Activated naive CD8-positive, alpha-beta T cell treated with anti-CD3 and anti-CD28 coated beads, Interleukin-2, amount 10 ng/mL, durations not matched to agents 7 days and 5 days (primary cell): Measurements from ENCODE around the gene KRTAP10-1. TPM values are rescaled to one million over a fixed set of nuclear protein-coding genes. Genes with fewer than 3 reads are reported as not detected.

Source experiments
- ATAC-seq: fragments of 150-1000 bp; cut with Tn5 transposase; one replicate; pipeline ENCODE4 v1.10.0; 2021; ENCODE audit warnings: low read depth, moderate library complexity
- POLR2A ChIA-PET: fragments of 350-600 bp; sonication (Branson Sonifier 250); formaldehyde crosslinking; loops from one replicate; lab custom pipeline; 2021; ENCODE audit warnings: antibody characterized with exemption; lab: Charles Lee
- DNase-seq: peaks from one replicate; pipeline ENCODE4 v3.0.0; 2021
- H3K27ac Mint-ChIP-seq: one replicate; pipeline ENCODE4 v1.8.0; 2022; ENCODE audit warnings: mild to moderate bottlenecking, mixed read lengths
- H3K27me3 Mint-ChIP-seq: one replicate; pipeline ENCODE4 v1.8.0; 2022; ENCODE audit warnings: mild to moderate bottlenecking, moderate library complexity, mixed read lengths
- H3K36me3 Mint-ChIP-seq: one replicate; pipeline ENCODE4 v1.8.0; 2021; ENCODE audit warnings: mild to moderate bottlenecking, mixed read lengths
- H3K4me1 Mint-ChIP-seq: one replicate; pipeline ENCODE4 v1.8.0; 2021; ENCODE audit warnings: mixed read lengths
- H3K4me3 Mint-ChIP-seq: one replicate; pipeline ENCODE4 v1.8.0; 2022; ENCODE audit warnings: mild to moderate bottlenecking, moderate library complexity, mixed read lengths
- H3K9me3 Mint-ChIP-seq: one replicate; pipeline ENCODE4 v1.8.0; 2021; ENCODE audit warnings: mixed read lengths
- total RNA-seq, 2 experiments: library from RNA; stranded (reverse); gene quantifications; one replicate each; pipeline ENCODE4 v1.2.3, GENCODE V29; 2021

KRTAP10-1 gene
- total RNA-seq, 2 experiments from 2014 or later, result not detected

DNA sequence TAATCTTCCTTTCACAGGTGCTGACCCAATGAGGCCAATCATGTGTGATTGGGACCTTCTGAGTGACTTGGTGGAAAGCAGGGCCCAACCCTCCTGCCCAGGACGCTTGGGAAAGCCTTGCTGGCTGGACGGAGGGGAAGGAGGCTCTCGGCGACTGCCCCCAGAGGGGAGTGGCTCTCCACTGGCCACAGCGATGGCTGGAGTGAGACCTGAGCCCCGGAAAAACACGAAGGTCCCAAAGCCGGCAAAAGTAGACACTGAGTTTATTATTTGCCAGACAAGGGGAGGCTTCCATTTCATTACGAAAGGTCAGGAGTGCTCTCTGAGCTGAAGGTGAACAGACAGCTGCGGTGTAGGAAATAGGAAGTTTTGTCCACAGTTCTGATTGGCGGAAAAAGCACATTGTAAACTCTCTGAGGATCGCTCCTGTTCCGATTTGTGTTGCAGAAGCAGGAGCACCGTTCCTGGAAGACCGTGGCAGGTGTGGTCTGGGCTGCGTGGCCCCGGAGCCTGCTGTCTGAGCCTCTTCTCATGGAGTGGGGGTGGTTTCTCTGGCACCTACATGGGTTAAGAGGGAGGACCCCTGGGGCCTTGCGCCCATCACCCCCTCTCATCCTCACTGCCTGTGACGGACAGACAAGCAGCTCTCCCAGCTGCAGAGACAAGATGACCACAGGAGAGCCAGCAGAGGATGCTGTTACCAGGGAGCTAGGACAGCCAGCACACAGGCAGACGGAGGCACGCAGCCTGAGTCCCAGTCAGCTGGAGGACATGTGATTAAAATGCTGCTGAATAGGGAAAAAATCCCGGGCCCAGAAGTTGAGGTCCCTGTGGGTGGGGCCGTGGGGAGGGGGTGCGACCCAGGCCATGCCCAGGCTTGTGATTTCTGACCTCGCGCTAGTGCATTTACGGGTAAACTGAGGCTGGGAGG lies 41.5 kb downstream of the KRTAP10-1 start:
- H3K27me3 Mint-ChIP-seq, result peaks cover 13% of the 10 kb centered on the region
- no peak overlapping the region for H3K4me3 Mint-ChIP-seq
- DNase-seq (no peak), ATAC-seq (no peak)
- H3K36me3 Mint-ChIP-seq, result no peaks in the 10 kb centered on the region
- POLR2A ChIA-PET, result no interaction called here
- H3K27ac Mint-ChIP-seq, result no peak overlapping the region
- peaks cover 6% of the 10 kb centered on the region for H3K4me1 Mint-ChIP-seq
- peaks cover 1% of the 10 kb centered on the region for H3K9me3 Mint-ChIP-seq

GRCh38 chr21:44497703-44498126 lies 42.3 kb downstream of the KRTAP10-1 start:
- no peak for ATAC-seq
- H3K27ac Mint-ChIP-seq, result no peak overlapping the region
- peaks cover 13% of the 10 kb centered on the region for H3K27me3 Mint-ChIP-seq
- H3K36me3 Mint-ChIP-seq, result peaks cover under 1% of the 10 kb centered on the region
- DNase-seq, result no peak
- POLR2A ChIA-PET, result no interaction called here
- peaks cover 6% of the 10 kb centered on the region for H3K4me1 Mint-ChIP-seq
- H3K4me3 Mint-ChIP-seq, result no peak overlapping the region
- H3K9me3 Mint-ChIP-seq, result peaks cover 6% of the 10 kb centered on the region

GRCh38 chr21:44496564-44497550 lies 43.1 kb downstream of the KRTAP10-1 start:
- POLR2A ChIA-PET, result no interaction called here
- no peak for DNase-seq
- Mint-ChIP-seq H3K36me3 (peaks cover 5% of the 10 kb centered on the region), H3K27me3 (peaks cover 13% of the 10 kb centered on the region), H3K4me3 (no peak overlapping the region), H3K9me3 (peaks cover 14% of the 10 kb centered on the region), H3K27ac (no peak overlapping the region), H3K4me1 (peaks cover 8% of the 10 kb centered on the region)
- ATAC-seq, result no peak

DNA sequence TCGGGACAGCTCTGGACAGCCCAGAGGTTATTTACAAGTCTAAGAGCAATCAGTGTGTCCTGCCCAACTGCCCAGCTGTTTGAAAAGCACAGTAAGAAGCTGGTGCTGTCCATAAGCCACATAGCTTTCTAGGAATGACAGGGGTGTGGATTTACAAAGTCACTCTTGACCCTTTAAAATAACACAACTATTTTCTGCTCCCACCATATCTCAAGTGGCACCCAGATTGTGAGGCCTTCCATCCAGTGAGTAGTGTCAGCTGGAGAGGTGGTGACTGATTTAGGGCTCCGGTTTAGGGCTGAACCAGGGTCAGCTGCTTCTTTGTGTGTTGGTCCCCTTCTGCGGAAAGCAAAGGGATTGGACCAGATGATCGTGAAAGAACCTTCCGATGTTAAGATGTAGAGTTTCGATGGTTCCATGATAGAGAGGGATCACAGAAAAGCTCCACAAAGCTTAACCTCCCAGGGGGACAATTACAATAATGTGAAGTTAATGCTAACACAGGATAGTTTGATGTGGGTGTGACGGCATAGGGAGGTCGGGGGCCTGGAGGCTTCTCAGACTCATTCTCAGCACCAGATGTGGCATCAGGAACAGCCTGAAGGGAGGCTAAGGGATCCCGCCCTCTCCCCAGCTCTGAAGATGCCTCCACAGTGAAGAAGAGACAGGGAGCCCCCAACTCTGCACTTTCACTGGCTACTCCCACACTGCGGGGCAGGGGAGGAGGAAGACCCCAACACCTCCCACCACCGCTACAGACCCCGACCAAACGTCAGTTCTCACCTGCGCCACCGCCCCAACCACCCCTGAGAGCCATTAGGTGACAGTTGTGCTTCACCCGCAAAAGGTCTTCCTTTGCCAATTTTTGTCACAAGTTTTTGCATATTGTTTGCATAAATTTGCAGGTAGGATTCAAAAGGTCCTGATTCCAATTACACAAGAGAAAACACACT lies 44.1 kb downstream of the KRTAP10-1 start:
- H3K36me3 Mint-ChIP-seq, result peaks cover 9% of the 10 kb centered on the region
- POLR2A ChIA-PET, result no interaction called here
- H3K9me3 Mint-ChIP-seq, result peaks cover 16% of the 10 kb centered on the region
- no peak for ATAC-seq
- H3K27me3 Mint-ChIP-seq, result peaks cover 13% of the 10 kb centered on the region
- DNase-seq, result no peak
- H3K4me3 Mint-ChIP-seq, result no peak overlapping the region
- peaks cover 8% of the 10 kb centered on the region for H3K4me1 Mint-ChIP-seq
- H3K27ac Mint-ChIP-seq, result no peak overlapping the region

GRCh38 chr21:44494956-44495355 lies 45.0 kb downstream of the KRTAP10-1 start:
- ATAC-seq, result no peak
- Mint-ChIP-seq H3K4me3 (no peak overlapping the region), H3K36me3 (peaks cover 9% of the 10 kb centered on the region), H3K9me3 (peaks cover 16% of the 10 kb centered on the region), H3K4me1 (peaks cover 9% of the 10 kb centered on the region), H3K27me3 (peaks cover 17% of the 10 kb centered on the region), H3K27ac (no peak overlapping the region)
- no peak for DNase-seq
- POLR2A ChIA-PET, result interaction anchor here (0.6 kb wide), 1 partner anchor 515 kb away, joined by 4 read pairs; no protein-coding TSS in a partner anchor

DNA sequence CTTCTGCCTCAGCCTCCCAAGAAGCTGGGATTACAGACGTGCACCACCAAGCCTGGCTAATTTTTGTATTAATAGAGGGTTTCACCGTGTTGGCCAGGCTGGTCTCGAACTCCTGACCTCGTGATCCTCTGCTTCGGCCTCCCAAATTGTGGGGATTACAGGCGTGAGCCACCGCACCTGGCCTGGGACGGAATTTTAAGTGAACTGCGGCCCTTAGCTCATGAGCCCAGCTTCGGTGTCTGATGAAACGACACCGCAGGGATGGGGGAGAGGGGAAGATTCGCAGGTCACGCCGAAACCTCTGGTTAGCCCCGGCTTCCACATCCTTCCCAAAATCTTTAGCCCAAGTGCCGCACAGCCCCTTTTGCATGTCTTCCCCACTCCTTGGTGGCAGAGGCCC lies 45.6 kb downstream of the KRTAP10-1 start:
- POLR2A ChIA-PET, result interaction anchor here (0.6 kb wide), 1 partner anchor 515 kb away, joined by 4 read pairs; no protein-coding TSS in a partner anchor
- DNase-seq (no peak), ATAC-seq (no peak)
- no peak overlapping the region for H3K27ac Mint-ChIP-seq
- H3K36me3 Mint-ChIP-seq, result peaks cover 9% of the 10 kb centered on the region
- H3K4me1 Mint-ChIP-seq, result peaks cover 10% of the 10 kb centered on the region
- H3K9me3 Mint-ChIP-seq, result peaks cover 16% of the 10 kb centered on the region
- H3K27me3 Mint-ChIP-seq, result peaks cover 19% of the 10 kb centered on the region
- H3K4me3 Mint-ChIP-seq, result no peak overlapping the region

GRCh38 chr21:44492567-44493385 lies 47.2 kb downstream of the KRTAP10-1 start:
- ATAC-seq (no peak), DNase-seq (no peak)
- peaks cover 9% of the 10 kb centered on the region for H3K36me3 Mint-ChIP-seq
- H3K27me3 Mint-ChIP-seq, result peaks cover 18% of the 10 kb centered on the region
- H3K4me3 Mint-ChIP-seq, result no peak overlapping the region
- POLR2A ChIA-PET, result no interaction called here
- H3K9me3 Mint-ChIP-seq, result peaks cover 16% of the 10 kb centered on the region
- H3K4me1 Mint-ChIP-seq, result peaks cover 10% of the 10 kb centered on the region
- H3K27ac Mint-ChIP-seq, result no peak overlapping the region

- H3K9me3 Mint-ChIP-seq, result peaks cover 16% of the 10 kb centered on the region
- peaks cover 9% of the 10 kb centered on the region for H3K36me3 Mint-ChIP-seq
- DNase-seq (no peak), ATAC-seq (no peak)
- peaks cover 10% of the 10 kb centered on the region for H3K27me3 Mint-ChIP-seq
- H3K4me3 Mint-ChIP-seq, result no peak overlapping the region
- POLR2A ChIA-PET, result no interaction called here
- no peak overlapping the region for H3K27ac Mint-ChIP-seq
- peaks cover 9% of the 10 kb centered on the region for H3K4me1 Mint-ChIP-seq
Measured at GRCh38 chr21:44490816-44491215, 49.2 kb downstream of the KRTAP10-1 start.

DNA sequence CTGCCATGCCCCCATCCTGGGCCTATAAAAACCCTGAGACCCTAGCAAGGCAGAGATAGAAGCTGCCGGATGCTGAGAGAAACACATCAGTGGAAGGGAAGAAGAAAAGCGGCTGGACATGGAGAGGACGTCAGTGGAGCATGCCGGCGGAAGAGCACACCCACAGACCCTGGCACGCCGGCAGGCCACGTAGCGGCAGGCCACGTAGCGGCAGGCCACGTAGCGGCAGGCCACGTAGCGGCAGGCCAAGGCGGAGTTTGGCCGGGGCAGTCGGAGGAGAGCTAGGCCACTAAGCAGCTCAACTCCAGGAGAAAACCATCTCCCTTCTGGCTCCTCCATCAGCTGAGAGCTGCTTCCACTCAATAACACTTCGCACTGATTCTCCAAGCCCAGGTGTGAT lies 49.6 kb downstream of the KRTAP10-1 start:
- Mint-ChIP-seq H3K36me3 (peaks cover 9% of the 10 kb centered on the region), H3K4me3 (no peak overlapping the region), H3K9me3 (peaks cover 15% of the 10 kb centered on the region), H3K27me3 (peaks cover 8% of the 10 kb centered on the region), H3K4me1 (peaks cover 8% of the 10 kb centered on the region), H3K27ac (no peak overlapping the region)
- DNase-seq, result no peak
- ATAC-seq, result no peak
- POLR2A ChIA-PET, result no interaction called here

DNA sequence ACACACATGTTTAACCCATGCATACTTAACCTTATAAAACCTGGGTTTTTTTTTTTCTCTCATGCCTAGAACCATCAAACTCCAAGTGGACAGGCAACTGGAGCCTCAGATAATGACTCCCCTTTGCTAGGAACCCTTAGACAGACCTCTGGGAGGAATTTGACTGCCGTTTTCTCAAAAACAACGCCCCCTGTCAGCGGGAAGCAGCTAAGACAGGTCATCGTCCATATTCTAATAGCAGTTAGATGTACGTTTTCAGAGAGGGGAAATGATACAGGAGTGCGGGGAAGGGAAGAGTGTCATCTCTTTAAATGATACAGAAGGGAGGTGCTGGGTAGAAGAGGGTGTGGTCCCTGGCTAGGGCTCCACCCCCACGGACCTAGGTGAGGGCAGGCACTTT lies 50.0 kb downstream of the KRTAP10-1 start:
- no peak for DNase-seq
- POLR2A ChIA-PET, result no interaction called here
- no peak for ATAC-seq
- H3K4me1 Mint-ChIP-seq, result peaks cover 8% of the 10 kb centered on the region
- H3K9me3 Mint-ChIP-seq, result peaks cover 14% of the 10 kb centered on the region
- H3K27me3 Mint-ChIP-seq, result peaks cover 6% of the 10 kb centered on the region
- H3K27ac Mint-ChIP-seq, result no peak overlapping the region
- H3K4me3 Mint-ChIP-seq, result no peak overlapping the region
- peaks cover 9% of the 10 kb centered on the region for H3K36me3 Mint-ChIP-seq
